GM12892 (cell line): Measurements from ENCODE around the gene ARHGAP22.

Experiments
- POLR2A ChIP-seq: IDR thresholded peaks from 2 replicates; pipeline ENCODE4 v1.6.1; 2011; ENCODE audit warnings: low read depth, low read length, control low read depth
- POLR2AphosphoS5 ChIP-seq: IDR thresholded peaks from 2 replicates; pipeline ENCODE4 v1.6.1; 2011; ENCODE audit warnings: low read depth, low read length, control low read depth
- TAF1 ChIP-seq: IDR thresholded peaks from 2 replicates; pipeline ENCODE4 v1.6.1; 2011; ENCODE audit warnings: low read depth, mild to moderate bottlenecking, control low read depth, low read length, borderline replicate concordance

GRCh38 chr10:48470115-48470892 is 134.6 kb downstream of the ARHGAP22 start:
- TF ChIP-seq POLR2A (no peak), POLR2AphosphoS5 (no peak), TAF1 (no peak)
